GM12873 (cell line): ENCODE results near the gene AKAP1.

Experiments
- CTCF ChIP-seq: IDR thresholded peaks from 2 replicates; pipeline ENCODE4 v1.5.1; 2012; ENCODE audit warnings: low read depth, mild to moderate bottlenecking, moderate library complexity, low read length, control low read depth; ENCODE audit not compliant: insufficient read depth; ENCODE audit errors: missing control alignments

AKAP1 gene, protein sequence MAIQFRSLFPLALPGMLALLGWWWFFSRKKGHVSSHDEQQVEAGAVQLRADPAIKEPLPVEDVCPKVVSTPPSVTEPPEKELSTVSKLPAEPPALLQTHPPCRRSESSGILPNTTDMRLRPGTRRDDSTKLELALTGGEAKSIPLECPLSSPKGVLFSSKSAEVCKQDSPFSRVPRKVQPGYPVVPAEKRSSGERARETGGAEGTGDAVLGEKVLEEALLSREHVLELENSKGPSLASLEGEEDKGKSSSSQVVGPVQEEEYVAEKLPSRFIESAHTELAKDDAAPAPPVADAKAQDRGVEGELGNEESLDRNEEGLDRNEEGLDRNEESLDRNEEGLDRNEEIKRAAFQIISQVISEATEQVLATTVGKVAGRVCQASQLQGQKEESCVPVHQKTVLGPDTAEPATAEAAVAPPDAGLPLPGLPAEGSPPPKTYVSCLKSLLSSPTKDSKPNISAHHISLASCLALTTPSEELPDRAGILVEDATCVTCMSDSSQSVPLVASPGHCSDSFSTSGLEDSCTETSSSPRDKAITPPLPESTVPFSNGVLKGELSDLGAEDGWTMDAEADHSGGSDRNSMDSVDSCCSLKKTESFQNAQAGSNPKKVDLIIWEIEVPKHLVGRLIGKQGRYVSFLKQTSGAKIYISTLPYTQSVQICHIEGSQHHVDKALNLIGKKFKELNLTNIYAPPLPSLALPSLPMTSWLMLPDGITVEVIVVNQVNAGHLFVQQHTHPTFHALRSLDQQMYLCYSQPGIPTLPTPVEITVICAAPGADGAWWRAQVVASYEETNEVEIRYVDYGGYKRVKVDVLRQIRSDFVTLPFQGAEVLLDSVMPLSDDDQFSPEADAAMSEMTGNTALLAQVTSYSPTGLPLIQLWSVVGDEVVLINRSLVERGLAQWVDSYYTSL

DNA sequence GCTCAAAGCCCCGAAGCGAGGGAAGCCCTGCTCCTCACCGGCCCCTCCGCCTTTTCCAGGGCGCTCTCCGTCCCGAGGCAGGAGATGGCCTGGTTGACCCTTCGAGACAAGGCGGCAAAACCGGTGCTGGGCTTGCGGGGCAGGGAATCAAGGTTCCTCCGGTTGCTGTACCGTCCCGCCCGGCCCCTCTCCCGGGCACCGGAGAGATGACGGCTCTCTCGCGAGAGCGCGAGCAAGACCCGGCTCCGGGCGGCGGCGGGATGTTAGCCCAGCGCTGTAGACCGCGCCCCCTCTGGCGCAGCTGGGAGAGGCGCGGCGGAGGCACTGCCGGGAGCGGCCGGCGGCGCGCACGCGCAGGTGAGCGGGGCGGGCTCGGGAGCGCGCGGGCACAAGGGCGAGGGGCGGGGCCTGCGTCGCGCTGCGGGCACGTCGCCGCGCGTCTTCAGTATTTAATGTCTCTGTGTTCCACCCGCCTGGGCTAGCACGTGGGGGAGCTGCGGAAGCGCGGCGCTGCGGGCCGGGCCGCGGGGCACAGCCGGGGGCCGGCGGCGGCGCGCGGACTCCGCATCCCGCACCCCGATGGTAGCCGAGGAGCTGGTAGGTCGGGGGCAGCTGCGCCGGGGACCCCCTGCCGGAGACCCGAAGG is at the start of gene AKAP1:
TSS of gene AKAP1 (plus strand) at position 445 of the 646 bp plus-strand sequence. CDS start 20,219 bp downstream, outside the sequence.
- peak; percentile 9 for TF ChIP-seq CTCF

DNA sequence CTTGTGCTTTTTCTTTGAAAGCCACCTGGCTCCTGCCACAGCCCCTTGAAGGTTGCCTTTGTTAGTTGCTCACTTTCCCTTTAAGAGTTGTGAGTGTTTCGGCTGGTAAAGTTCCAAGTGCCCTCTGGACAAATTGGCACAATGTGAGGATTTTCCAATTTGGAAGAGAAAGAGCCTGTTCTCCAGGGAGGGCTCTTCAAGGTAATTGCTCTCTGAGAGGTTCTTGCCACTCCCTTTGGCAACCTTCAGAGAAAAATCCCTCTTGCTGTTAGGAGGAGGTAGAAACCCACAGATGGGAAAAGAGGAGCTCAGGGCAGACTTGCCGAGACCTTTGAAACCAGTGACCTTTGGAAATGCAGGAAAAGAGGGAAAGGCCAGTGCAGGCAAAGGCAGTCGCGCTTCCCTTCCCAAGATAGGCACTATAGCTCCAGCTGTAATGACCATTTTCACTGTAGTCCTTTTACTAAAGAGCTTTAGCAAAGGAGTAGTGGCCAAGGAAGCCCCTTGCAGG is 49.0 kb upstream of the AKAP1 start:
- TF ChIP-seq CTCF = no peak

DNA sequence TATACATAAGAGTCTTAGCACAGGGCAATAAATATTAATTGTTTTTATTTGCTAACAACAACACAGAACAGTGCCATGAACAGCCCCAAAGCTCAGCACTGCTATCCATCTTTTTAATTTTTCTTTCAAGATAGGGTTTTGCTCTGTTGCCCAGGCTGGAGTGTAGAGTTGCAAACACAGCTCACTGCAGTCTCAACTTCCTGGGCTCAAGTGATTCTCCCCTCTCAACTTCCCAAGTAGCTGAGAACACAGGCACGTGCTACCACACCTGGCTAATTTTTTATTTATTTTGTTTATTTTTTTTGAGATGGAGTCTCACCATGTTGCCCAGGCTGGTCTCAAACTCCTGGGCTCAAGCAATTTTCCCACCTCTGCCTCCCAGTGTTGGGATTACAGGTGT is 47.6 kb upstream of the AKAP1 start:
- TF ChIP-seq CTCF = no peak

GRCh38 chr17:57038486-57038885 is 46.6 kb upstream of the AKAP1 start:
- no peak for TF ChIP-seq CTCF

DNA sequence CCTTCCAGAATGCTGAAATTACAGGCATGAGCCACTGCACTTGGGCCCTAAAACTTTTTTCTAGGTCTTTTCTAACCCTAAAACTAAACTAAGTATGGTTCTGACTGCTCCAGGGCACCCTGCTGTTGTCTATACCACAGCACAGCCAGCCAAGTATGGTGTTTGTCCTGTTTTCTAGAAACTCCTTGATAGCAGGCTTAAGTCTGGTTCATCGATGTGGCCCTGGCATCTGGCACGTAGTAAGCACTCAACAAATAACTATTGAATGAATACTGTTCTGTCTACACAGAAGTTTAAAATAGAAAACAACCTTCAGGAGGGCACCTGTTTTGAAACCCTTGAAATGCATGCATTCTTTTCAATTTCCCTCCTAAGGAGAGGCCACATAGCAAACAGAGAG is 44.5 kb upstream of the AKAP1 start:
- TF ChIP-seq CTCF = no peak

GRCh38 chr17:57043276-57043675 is 41.8 kb upstream of the AKAP1 start:
- TF ChIP-seq CTCF = no peak
